ENCODE data around the gene ZER1. TPM values are rescaled to one million over a fixed set of nuclear protein-coding genes. Genes with fewer than 3 reads are reported as not detected.

The ZER1 gene
- total RNA-seq, 1 donor from 2014 or later = 51.8 TPM

DNA sequence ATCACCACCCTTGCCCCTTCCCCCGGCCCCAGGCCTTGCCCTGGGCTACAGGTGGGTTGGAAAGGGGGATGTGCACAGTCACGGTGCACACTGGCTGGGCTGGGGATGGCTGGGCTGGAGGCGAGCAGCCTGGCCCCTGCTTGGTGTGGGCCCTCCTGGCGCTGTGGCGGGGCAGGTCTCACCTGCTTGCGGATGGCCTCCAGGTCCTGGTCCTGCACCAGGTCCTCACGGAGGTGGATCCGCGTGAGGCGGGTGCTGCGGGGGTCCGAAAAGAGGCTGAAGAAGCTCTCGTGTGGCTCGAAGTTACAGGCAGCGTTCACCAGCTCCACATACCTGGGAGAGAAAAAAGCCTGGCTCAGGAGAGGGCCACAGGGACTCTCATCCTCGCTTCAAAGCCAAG, 18.1 kb downstream of the ZER1 start:
- intact Hi-C loops (cut with DNase I) = no loop called here
- DNase-seq (ENCODE audit: low spot score) = no peak

DNA sequence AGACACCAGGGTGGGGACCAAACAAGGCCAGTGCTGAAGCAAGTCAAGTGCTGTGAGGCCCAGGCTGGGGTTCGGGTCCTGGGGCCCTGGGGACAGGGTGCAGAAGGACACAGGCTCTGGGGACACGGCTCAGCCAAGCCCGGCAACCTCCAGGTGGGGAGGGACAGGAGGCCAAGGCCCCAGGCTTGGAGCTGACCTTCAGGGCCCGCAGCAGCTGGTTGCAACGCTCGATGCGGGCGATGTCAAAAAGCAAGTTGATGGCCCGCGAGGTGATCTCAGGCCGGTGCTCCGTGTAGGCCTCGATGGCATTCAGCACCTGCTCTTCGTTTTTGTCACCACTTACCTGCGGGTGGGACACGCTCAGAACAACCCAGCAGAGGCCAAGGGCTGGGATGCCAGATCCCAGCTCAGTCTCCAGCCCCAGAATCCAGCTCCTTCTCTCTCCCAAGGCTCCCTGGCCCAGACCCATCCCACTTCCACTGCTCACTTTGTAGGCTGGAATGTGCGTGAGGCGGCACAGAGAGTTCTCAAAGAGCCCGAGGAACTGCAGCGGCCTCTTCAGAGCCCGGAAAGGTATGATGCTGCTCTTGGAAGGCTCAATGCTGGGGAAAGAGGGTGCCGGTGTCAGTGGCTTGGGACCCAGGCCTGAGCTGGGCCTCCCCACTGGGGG, 20.7 kb downstream of the ZER1 start:
- intact Hi-C loops (cut with DNase I) = no loop called here
- no peak for DNase-seq (ENCODE audit: low spot score)

DNA sequence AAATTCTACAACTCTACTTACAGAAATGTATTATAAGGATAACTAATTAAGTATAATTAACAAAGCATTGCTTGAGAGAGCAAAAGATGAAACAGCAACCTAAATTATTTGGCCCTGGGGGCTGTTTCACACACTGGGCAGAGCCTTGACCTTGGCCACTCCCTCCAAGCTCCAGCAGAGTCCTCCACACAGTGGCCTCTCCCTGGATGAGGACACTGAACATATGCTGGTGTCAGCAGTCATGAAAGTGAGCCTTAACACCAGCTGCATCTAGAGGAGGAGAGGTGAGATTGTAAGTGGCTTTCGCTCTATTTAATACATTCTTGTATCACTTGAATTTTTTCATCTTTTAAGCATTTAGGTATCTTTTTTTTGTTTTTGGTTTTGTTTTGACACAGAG, 24.5 kb downstream of the ZER1 start:
- no peak for DNase-seq (ENCODE audit: low spot score)
- intact Hi-C loops (cut with DNase I) = no loop called here

- no peak for DNase-seq (ENCODE audit: low spot score)
- intact Hi-C loops (cut with DNase I) = no loop called here
Measured at GRCh38 chr9:128743421-128743820, 28.3 kb downstream of the ZER1 start.

DNA sequence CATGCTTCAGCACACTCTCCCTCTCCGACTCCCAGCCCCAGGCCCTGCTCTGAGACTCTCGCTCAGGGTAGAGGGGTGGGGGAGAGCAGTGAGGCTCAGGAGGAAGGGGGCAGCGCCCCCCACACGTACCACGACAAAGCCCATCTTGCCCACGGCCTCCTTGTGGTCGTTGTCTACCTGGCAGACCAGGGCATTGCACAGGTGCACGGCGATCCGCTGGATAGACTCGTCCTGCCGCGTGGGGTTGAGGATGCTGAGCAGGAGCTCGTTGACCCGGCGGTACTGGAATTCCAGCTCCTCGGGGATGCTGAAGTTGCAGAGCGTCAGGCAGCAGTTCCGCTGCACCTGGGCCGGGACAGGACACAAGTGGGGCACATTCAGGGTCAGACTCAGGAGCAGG, 29.3 kb downstream of the ZER1 start:
- intact Hi-C loops (cut with DNase I) = no loop called here
- no peak for DNase-seq (ENCODE audit: low spot score)

DNA sequence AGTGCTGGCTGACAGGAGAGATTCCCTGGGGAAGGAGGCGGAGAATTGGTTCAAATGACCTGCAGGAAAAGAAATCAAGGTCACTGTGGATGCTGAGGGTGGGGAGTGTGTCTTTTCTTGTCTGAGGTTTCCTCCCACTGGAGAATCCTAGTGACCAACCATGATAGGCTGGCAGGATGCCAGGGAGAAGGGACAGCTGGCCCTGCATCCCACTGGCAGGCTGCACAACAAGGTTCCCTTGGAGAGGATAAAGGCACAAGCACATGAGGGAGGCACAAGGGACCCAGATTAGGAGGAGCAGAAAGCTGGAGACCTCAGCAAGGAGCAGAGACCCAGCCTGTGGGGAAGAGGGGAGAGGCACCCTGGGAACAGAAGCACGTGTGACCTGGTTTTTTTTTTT, 36.4 kb downstream of the ZER1 start:
- no peak for DNase-seq (ENCODE audit: low spot score)
- intact Hi-C loops (cut with DNase I) = no loop called here

DNA sequence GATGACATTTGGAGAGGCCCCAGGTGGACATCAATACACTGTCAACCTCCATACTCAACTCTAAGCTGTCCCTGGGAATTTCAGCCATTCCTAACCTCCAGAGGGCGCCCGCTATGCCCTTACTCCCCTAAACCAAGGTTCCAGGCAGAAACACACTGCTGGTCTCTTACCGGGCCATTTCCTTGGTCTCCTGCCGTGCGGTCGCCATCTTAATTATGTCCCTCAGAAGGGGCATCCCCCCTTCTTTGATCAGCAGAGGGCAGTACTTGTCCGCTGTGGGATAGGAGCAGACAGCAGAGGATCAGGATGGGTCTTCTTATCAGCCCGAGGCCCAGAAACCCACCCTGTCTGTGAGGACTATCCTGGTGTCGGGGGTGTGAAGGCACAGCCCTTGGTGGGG, 38.5 kb downstream of the ZER1 start:
- DNase-seq (ENCODE audit: low spot score) = no peak
- intact Hi-C loops (cut with DNase I) = no loop called here

GRCh38 chr9:128732576-128732975, 39.2 kb downstream of the ZER1 start:
- no peak for DNase-seq (ENCODE audit: low spot score)
- intact Hi-C loops (cut with DNase I) = no loop called here

GRCh38 chr9:128731691-128732090, 40.0 kb downstream of the ZER1 start:
- intact Hi-C loops (cut with DNase I) = no loop called here
- DNase-seq (ENCODE audit: low spot score) = no peak

DNA sequence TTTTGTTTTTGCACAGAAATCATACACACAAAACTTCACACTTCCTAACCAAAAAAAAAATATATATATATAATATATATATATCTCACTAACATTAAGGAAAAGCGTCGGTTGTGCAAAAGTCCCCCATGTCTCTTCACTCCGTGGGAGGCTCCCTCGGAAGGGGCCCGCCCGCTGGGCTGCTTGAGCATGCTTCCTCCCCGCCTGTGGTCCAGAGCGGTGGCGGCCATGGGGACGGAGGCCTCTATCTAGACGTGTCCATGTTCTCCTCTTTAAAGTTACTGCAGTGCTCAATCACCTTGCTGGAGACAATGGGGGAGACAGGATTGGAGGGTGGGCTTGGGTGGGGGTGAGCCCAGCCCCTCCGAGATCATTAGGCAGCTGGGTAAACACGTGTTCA, 40.6 kb downstream of the ZER1 start:
- DNase-seq (ENCODE audit: low spot score) = no peak
- intact Hi-C loops (cut with DNase I) = no loop called here

DNA sequence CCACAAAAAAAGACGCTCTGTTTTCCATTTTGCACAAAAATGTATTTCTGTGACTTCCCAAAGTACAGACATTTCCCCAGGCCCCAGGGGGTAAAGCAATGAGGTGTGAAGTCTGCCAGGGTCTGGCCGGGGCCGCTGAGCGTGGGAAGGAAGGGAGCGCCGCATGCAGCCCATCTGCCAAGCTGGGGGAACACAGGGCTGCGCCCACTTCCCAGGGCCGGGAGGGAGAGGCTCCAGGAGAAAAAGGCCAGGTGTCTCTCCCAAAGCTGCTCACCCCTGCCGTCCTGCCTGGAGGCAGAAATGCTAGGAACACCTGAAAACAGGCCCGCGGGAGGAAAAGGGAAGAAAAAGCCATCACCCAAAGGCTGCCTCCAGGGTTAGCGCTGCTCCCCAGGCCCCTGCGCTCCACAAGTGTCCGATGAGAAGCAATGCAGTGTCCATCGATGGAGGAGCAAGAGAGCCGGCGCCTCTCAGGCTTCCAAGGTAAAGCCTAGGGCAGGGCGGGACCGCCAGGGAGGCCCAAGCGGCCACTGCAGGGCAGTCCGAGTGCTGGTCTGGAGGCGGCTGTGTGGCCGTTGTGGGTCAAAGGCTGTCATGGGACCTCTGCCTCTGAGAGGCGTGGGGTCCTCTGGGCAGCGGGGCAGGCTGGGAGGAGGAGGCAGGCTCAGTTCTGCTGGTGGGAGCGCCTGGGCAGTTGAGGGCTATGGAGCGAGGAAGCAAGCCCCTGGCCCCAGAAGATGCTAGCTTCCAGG, 41.8 kb downstream of the ZER1 start:
- DNase-seq (ENCODE audit: low spot score) = no peak
- intact Hi-C loops (cut with DNase I) = no loop called here

DNA sequence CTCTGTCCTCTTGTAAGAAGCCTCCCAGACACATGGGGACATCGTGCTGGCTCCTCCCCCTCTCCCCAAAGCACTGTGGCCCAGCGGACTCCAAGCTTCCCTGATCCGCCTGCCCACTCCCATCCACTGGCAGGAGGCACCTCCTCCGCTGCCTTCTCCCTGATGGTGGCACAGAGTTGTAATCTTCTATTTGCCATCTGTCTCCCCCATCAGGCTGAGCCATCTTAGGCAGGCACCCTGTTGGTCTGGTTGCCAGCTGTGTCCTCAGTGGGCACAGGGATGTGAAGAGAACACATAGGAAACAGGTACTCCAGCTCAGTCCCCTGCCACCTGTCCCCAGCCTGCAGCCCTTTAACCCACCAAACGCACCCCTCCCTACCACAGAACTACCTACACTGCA, 42.4 kb downstream of the ZER1 start:
- intact Hi-C loops (cut with DNase I) = no loop called here
- no peak for DNase-seq (ENCODE audit: low spot score)

DNA sequence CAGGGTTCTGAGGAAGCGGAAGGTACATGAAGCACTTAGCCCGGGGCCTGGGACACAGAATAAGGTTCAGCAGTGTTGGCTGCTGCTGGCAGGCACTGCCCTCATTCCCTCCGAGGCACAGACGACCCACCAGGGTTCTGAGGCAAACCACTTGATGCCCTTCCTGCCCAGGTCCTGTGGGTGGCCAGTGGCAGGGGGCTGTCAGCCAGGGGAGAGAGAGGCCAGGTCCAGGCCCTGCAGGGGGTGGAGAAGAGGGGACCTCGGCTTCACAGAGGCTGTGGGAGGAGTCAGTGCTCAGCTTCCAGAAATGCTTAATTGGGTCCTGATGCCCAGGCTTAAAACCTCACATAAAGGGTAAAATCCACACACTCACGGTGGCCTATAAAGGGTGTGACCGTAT, 43.4 kb downstream of the ZER1 start:
- no peak for DNase-seq (ENCODE audit: low spot score)
- intact Hi-C loops (cut with DNase I) = no loop called here

DNA sequence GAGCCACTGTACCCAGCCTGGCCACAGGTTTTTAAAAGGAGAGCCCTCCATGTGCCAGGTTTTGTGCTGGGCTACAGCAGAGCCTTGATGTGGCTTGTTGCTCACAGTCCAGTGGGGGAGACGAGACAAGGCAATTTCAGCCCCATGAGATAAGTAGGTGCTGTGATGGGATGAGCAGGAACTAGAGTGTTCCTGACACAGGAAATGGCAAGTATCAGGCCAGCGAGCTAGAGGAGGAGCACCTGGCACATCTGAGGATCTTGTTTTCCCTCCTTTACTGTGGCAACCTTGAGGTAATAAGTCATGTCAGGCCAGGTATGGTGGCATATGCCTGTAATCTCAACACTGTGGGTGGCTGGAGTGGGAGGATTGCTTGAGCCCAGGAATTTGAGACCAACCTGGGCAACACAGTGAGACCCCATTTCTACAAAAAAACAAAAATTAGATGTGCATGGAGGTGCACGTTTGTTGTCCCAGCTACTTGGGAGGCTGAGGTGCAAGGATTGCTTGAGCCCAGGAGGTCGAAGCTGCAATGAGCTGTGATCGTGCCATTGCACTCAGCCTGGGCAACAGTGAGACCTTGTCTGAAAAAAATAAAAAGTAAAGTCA, 44.0 kb downstream of the ZER1 start:
- intact Hi-C loops (cut with DNase I) = no loop called here
- no peak for DNase-seq (ENCODE audit: low spot score)

- intact Hi-C loops (cut with DNase I) = no loop called here
- peak; percentile 87 for DNase-seq (ENCODE audit: low spot score)
Measured at GRCh38 chr9:128724744-128725211, 46.9 kb downstream of the ZER1 start.

DNA sequence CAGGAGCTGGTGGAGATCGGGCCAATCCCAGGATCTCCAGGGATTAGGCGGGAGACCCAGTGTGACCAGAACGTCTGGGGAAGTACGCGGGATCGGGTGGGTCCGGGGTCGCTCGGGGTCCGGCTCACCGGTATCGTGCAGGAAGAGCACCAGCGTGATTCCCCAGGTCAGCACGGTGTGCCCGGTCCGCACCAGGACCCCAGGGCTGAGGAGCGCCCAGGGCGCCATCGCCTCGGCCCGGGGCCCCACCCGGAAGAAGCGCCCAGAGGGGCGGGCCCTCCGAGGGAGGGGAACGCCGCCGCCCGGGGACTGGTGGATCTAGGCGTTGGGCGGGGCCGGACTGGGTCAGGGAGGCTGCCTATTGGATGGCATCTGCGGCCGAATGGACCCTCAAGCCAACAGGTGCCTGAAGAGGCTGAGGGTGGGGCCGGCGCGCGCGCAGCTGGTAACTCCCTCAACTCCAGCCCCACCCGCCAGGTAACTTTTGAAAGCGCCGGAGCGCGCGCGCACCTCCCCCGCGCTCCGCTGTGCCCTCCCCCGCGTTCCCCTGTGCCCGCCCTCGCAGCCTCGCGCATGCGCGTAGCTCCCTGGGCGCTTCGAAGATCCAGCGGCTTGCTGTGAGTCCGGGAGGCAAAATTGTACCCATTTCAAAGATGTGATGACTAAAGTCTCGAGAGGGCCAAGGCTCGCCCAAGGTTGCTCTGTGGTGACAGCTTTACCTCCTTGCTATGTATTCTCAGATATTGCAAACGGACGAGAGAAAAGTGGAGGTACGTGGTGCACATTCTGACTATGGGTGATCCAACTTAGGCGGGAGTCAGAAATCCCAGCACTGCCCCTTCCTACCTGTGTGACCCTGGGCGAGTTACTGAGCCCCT, 47.6 kb downstream of the ZER1 start, which contains the start of gene ZDHHC12:
TSS of gene ZDHHC12 (minus strand) at position 262 of the 878 bp plus-strand sequence. CDS start at position 228, 34 bp downstream.
- intact Hi-C loops (cut with DNase I) = no loop called here
- DNase-seq (ENCODE audit: low spot score) = peak; percentile 98

GRCh38 chr9:128723352-128723865, 48.3 kb downstream of the ZER1 start:
- intact Hi-C loops (cut with DNase I) = no loop called here
- no peak for DNase-seq (ENCODE audit: low spot score)

DNA sequence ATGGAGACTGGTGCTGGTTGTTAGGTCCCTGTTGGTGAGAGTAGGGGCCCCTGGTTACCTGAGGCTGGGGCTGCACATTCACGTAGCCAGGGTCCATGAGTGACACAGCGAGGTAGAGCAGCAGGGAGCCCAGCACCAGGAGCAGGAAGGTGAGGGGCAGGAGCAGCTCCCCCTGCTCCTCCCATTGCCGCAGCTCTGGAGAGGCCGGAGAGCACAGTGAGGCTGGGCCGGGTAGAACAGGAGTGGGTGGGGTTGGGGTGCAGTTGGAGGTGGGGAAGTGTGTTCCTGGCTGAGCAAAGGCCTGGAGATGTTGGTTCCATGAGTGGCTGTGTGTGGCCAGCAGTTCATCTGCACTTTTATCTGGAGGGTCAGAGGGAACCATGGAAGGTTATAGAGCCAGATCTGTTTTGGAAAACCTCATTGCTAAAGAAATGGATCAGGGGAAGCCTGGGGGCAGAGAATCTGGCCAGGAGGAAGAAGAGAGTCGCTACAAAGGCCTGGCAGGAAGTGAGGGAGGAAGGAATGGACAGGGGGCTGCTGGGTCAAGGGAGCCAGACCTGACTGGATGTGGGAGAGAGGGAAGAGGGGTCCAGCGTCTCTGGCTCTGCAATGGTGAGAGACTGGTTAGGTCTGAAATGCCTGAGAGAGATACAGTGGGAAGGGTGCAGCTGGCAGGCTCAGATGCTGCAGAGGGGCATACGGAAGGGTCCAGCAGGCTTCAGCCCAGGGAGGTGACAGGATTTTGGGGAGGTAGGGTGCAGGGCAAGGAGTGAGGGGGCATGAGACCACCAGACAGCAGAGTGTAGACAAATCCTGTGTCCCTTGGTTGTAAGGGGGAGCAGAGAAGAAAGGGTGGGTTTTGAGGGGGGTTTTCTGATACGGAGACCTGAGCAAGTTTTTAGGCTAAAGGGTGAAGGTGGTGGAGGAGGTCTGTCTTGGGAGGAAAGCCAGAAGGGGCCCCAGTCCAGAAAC, 49.1 kb downstream of the ZER1 start:
- no peak for DNase-seq (ENCODE audit: low spot score)
- intact Hi-C loops (cut with DNase I) = no loop called here

All from cardiac septum (tissue), 1 donor.